ENCODE measurements around the gene CMKLR1.

The CMKLR1 gene

DNA sequence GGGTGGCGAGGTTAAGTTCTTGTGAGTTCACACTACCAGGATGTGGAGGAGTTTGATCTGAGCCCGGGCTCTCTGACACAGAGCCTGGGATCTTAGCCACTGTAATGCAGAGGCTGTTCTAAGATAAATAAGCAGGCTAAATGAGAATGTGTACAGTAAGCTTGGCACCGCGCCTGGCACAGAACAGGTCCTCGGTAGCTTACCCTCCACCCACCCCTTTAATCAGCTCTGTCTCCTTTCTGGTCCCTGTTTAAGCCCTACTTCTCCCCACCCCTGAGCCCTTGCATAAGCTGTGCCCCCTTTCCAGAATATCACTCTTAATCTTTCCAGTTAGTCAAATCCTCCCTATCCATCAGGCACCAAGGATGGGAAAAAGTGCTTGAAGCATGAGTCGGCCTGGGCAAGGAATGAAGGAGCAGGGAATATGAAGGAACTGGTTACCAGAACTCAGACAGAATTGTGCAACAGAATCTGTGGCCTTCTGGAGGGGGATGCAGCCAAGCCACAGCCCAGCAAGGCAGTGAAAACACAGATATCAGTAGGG is 32.8 kb upstream of the CMKLR1 start:
- DNase-seq (ENCODE audit: low read depth, low spot score), result peak; percentile 45
- no peak overlapping the region for H3K4me3 ChIP-seq (ENCODE audit: low read depth, low read length)
- TF ChIP-seq, protein P1, sequence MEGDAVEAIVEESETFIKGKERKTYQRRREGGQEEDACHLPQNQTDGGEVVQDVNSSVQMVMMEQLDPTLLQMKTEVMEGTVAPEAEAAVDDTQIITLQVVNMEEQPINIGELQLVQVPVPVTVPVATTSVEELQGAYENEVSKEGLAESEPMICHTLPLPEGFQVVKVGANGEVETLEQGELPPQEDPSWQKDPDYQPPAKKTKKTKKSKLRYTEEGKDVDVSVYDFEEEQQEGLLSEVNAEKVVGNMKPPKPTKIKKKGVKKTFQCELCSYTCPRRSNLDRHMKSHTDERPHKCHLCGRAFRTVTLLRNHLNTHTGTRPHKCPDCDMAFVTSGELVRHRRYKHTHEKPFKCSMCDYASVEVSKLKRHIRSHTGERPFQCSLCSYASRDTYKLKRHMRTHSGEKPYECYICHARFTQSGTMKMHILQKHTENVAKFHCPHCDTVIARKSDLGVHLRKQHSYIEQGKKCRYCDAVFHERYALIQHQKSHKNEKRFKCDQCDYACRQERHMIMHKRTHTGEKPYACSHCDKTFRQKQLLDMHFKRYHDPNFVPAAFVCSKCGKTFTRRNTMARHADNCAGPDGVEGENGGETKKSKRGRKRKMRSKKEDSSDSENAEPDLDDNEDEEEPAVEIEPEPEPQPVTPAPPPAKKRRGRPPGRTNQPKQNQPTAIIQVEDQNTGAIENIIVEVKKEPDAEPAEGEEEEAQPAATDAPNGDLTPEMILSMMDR (IDR thresholded peaks at IDR 0.05; ENCODE audit: low read depth, low read length), result no peak
- in situ Hi-C loops (cut with HindIII; ENCODE audit: low sequenced_read_pairs), result no loop called here

DNA sequence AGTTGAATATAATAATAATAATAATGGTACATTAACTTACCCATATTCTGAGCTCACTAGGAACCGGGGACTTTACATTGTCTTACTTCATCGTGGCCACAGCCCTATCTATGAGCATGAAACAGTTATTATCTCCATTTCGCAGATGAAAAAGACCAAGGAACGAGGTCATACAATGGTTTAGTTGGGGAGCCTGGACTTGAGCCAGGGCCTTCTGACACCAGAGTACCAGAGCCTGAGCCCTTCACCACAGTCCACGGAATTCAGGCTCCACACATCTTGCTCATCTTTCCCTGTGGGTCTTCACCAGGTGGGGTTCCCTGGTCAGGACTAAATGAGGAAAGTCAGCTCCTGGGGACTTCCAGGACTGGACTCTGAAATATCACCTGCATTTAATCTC is 31.3 kb upstream of the CMKLR1 start:
- DNase-seq (ENCODE audit: low read depth, low spot score), result no peak
- no peak overlapping the region for H3K4me3 ChIP-seq (ENCODE audit: low read depth, low read length)
- TF ChIP-seq, protein P1 (IDR thresholded peaks at IDR 0.05; ENCODE audit: low read depth, low read length), result no peak
- in situ Hi-C loops (cut with HindIII; ENCODE audit: low sequenced_read_pairs), result no loop called here

DNA sequence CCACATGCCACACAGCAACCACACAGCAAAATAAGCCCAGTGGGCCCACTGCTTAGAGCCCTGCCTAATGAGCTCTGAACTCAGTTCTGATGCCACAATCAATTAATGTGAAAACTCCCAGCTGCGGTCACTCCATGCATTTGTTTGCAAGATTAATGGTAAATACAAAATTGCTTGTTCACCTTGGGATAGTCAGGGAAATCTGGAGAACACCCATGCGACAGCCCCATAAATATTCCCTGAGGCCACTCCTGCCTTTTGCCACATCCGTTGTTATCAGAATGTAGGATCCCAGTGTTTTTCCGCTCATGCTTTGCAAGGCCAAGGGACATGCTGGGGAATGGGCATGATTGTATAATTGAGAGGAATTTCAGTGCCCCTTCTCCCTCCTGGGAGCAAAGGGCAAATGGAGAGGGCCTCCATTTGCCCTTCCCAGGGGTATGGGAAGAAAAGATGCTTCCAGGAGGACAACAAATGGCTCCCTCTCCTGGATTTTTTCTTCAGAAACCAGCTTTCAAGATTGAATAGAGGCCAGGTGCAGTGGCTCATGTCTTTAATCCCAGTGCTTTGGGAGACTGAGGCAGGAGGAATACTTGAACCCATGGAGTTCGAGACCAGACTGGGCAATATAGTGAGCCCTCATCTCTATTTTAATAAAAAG is 30.8 kb upstream of the CMKLR1 start:
- no peak for DNase-seq (ENCODE audit: low read depth, low spot score)
- no peak overlapping the region for H3K4me3 ChIP-seq (ENCODE audit: low read depth, low read length)
- TF ChIP-seq, protein P1 (IDR thresholded peaks at IDR 0.05; ENCODE audit: low read depth, low read length), result no peak
- in situ Hi-C loops (cut with HindIII; ENCODE audit: low sequenced_read_pairs), result no loop called here

DNA sequence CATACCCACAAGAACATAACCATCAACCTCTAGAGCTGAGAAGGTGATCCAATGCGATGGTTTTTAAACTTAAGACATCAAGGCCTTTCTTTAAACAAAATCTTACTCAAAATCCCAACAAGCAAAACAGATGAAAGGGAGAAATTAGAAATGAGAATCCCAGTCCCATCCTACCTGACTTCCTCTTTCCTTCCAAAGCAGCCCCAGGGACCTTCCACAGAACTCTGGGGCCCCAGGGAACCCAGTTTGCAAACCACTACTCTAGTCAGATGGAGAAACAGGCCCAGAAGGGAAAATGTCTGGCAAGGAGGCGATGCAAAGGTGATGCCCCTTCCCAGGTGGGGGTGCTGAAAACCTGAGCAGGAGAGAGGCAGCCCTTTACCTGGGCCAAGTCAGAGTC is 29.0 kb upstream of the CMKLR1 start:
- no peak overlapping the region for H3K4me3 ChIP-seq (ENCODE audit: low read depth, low read length)
- TF ChIP-seq, protein P1 (IDR thresholded peaks at IDR 0.05; ENCODE audit: low read depth, low read length), result no peak
- in situ Hi-C loops (cut with HindIII; ENCODE audit: low sequenced_read_pairs), result no loop called here
- DNase-seq (ENCODE audit: low read depth, low spot score), result no peak

DNA sequence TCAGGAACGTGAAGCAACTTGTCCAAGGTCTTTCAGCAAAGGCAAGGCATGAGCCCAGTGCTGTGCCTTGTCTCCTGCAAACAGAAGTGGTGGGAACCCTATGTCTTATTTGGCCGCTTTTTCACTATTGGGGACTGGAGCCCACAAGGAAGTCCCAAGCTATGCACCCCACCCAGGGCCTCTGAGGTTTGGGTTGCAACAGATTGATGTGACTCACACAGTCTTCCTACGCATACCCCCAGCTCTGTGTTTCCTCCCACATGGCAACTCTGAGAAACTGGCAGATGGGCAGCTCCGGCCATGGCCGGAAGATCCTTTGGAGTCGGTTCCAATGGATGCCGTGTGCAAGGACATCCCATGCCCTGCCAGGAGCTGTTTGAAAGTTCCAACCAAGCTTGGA is 28.3 kb upstream of the CMKLR1 start:
- H3K4me3 ChIP-seq (ENCODE audit: low read depth, low read length), result no peak overlapping the region
- no peak for DNase-seq (ENCODE audit: low read depth, low spot score)
- TF ChIP-seq, protein P1 (IDR thresholded peaks at IDR 0.05; ENCODE audit: low read depth, low read length), result no peak
- in situ Hi-C loops (cut with HindIII; ENCODE audit: low sequenced_read_pairs), result no loop called here

DNA sequence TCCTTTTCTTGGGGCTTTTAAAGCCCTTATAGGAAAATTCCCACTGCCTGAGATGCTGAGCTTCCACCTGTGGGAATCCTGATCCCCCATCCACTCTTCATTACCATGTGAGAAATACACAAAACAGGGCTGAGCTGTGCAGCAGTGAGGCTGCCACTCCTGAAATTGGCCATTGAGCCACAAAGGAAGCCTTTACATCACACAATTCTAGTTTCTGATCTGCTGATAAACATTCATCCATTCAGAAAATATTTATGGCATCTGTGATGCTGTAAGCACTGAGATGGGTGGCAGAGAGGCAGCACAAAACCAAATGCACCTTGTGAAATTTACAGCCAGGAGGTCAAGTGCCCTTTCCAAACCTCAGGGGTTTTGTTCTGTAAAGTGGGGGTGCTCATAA is 26.2 kb upstream of the CMKLR1 start:
- in situ Hi-C loops (cut with HindIII; ENCODE audit: low sequenced_read_pairs), result no loop called here
- TF ChIP-seq, protein P1 (IDR thresholded peaks at IDR 0.05; ENCODE audit: low read depth, low read length), result no peak
- DNase-seq (ENCODE audit: low read depth, low spot score), result no peak
- H3K4me3 ChIP-seq (ENCODE audit: low read depth, low read length), result no peak overlapping the region

Data from astrocyte of the spinal cord (primary cell).